HT-29 (cell line): ENCODE measurements around the gene ABL2. TPM values are rescaled to one million over a fixed set of nuclear protein-coding genes. Genes with fewer than 3 reads are reported as not detected.
A peak's percentile ranks its signal among the peaks of the same experiment; 100 is the strongest.
"Not testable (repeated sequence)": the region's sequence is repeated elsewhere in the genome, so short reads cannot be mapped to it uniquely, and the experiment has no call there.

Source experiments
- DNase-seq: peaks from one replicate; pipeline ENCODE4 v3.0.0-alpha.2; 2015; ENCODE audit warnings: low spot score
- total RNA-seq: library from RNA; depleted of rRNA; stranded (reverse); fragments of >200 nt; shearing (Covaris generic); gene quantifications from 2 replicates; pipeline ENCODE4 v1.2.3, GENCODE V29; 2014

Gene ABL2
- total RNA-seq, 1 experiment from 2014 or later, result 4.5 TPM

DNA sequence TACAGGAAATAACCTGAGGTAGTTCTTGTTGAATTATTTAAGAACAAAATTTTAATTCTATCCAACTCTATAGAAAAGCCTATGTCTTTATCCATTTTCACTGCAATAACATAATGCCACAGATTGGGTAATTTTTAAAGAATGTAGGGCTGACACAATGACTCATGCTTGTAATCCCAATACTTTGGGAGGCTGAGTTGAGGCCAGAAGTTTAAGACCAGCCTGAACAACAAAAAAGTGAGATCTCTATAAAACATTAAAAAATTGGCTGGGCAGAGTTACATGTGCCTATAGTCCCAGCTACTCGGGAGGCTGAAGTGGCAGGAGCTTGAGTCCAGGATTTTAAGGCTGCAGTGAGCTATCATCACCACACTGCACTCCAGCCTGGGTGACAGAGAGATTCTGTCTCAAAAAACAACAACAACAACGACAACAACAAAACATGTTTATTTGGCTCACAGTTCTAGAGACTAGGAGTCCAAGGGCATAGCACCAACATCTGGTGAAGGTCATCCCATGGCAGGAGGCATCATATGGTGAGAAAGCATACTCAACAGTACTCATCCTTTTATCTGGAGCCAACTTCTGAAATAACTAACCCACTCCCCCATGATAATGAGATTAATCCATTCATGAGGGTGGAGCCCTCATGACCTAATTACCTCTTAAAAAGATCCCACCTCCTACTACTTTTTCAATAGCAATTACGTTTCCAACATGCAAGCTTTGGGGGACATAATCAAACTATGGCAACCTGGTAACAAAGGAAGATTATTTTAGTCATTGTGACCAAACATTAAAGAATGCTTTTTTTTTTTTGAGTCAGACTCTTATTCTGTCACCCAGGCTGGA lies 59.6 kb downstream of the ABL2 start:
- no peak for DNase-seq

DNA sequence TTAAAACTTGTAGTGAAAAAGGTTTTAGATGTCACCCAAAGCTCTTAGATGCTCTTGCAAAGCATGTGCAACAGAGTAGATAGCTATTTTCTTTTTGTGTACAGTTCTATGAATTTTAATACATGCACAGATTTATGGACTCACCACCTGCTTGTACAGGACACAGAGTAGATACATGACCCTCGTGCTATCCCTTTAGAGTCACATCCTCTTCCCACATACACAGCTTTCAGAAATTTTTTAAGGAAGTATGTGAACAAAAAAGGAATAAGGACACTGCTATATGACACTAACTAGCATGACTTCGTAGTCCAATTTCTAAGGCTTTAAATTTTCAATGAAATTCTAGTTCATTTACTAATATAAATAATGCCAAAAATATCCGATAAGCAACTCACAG lies 60.9 kb downstream of the ABL2 start:
- no peak for DNase-seq

DNA sequence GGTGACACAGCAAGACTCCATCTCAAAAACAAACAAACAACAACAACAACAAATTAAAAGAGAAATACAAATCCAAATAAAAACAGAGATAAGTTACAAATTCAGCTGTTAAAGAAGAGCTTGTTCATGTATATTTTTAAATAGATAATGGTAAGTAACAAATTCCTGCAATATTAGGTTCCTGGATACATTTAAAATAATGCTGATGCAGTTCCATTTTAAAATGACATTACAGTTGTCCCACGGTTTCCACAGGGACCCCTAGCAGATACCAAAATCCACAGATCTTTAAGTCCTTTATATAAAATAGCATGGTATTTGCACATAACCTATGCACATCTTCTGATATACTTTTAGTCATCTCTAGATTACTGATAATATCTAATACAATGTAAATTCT lies 61.5 kb downstream of the ABL2 start:
- no peak for DNase-seq

DNA sequence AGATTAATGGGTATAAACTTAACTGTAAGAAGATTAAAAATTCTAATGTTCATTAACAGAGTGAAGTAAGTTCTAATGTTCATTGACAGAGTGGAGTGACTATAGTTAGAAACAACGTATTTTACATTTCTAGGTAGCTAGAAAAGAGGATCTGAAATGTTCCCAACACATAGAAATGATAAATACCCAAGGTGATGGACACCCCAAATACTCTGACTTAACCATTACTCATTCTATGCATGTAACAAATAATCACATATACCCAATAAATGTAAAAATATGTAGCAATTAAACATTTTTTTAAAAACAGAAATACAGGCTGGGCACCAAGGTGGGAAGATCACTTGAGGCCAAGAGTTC lies 62.1 kb downstream of the ABL2 start:
- no peak for DNase-seq

DNA sequence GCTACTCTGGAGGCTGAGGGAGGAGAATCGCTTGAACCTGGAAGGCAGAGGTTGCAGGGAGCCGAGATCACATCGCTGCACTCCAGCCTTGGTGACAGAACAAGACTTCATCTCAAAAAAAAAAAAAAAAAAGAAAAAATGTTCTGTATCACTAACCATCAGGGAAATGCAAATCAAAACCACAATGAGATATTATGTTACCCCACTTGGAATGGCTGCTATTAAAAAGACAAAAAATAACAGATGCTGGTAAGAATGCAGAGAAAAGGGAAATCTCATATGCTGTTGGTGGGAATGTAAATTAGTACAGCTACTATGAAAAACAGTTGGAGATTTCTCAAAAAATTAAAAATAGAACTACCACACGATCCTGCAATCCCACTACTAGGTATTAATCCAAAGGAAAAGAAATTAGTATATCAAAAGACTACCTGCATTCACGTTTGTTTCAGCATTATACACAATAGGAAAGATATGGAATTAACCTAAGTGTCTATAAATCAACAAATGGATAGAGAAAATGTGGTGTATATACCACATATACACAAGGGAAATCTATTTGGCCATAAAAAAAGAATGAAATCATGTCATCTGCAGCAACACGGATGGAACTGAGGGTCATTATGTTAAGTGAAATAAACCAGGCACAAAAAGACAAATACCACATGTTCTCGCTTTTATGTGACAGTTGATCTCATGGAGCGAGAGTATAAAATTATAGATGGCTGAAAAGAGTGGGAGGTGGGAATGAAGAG lies 62.6 kb downstream of the ABL2 start:
- no peak for DNase-seq

DNA sequence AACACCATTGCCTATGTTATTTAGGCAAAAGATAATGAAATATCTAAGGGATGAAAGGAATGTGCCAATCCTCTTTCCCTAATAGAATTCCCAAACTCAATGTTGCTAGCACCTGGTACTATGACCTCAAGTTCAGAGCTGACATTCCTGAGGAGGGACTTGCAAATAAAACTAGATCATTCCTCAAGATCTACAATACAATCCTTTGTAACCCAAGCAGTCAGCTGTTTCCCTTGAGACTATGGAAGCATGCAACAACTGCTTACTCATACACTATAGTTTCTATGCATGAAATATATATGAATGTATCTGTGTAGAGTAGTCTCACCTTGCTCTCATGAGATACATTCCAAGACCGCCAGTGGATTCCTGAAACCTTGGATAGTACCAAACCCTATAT lies 65.0 kb downstream of the ABL2 start:
- DNase-seq, result peak; percentile 22

DNA sequence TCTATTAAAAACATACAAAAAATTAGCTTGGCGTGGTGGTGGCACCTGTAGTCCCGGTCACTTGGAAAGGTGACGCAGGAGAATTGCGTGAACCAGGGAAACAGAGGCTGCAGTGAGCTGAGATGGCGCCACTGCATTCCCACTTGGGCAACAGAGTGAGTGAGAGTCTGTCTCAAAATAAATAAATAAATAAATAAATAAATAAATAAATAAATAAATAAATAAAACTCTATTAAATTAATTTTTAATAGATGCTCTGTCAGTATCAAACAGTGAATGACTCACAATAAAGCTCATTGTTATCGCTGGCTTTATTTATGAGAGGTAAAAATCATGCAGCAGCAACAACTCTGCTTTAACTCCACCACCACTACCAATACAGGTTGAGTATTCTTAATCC lies 72.8 kb downstream of the ABL2 start:
- DNase-seq, result no peak

DNA sequence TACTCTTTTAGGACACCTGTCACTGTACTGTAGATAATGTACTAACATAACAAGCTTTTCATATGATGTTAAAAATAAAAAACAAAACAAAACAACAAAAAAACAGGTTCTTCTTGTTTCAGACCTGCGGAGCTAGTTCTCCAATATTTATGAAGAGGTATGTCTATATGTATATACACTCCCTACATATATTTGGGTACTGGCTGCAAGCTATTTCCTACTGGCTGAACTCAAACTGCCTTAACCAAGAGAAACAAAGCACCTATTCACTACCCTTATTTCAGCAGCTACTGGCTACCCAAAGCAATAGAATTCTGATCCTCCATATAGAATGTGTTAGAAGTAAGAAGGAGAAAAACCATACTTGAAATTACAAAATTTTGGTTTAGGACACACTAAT lies 73.5 kb downstream of the ABL2 start:
- no peak for DNase-seq

DNA sequence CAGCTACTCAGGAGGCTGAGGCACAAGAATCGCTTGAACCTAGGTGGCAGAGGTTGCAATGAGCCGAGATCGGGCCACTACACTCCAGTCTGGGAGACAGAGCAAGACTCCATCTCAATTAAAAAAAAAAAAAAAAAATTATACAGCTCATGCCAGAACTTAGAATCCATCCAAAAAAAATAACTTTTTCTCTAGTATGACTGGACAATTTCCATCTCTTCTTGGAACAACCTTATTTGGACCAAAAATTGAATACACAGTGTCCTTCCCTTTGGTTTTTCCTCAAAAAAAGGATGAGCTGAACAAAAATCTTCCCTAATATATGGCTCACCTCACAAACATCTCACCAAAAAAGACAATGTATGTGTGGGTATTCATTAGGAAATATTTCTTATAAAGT lies 73.9 kb downstream of the ABL2 start:
- DNase-seq, result no peak

DNA sequence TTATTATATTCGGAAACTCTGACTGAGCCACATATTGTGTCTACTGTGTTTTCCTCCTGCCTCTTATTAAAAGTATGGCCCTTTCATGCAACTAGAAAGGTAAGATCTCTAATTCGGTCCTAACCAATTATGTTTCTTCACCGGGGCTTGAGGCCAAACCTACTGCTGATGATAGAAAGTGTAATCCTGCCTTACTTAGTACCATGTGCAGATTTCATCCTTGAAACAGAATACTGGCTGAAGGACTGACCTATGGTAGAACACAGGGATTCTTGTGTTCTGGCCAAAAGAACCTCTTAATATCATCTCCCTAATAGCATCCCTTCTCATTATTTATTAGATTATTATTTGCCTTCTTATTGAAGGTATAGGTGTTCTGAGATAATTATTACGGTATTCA lies 75.0 kb downstream of the ABL2 start:
- DNase-seq, result no peak

DNA sequence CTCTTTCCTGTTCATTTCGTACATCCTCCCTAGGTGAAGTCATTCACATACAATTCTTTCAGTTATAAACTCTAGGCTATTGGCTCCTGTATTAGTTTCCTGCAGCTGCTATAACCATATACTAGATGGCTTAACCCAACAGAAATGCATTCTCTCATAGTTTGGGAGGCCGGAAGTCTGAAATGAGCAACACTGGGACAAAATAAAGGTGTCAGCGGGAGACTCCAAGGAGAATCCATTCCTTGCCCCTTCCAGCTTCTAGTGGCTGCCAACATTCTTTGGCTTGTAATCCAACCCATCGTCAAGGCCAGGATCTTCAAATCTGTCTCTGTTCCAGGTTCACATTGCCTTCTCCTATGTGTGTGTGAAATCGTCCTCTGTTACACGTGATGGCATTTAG lies 76.3 kb downstream of the ABL2 start:
- DNase-seq, result no peak

DNA sequence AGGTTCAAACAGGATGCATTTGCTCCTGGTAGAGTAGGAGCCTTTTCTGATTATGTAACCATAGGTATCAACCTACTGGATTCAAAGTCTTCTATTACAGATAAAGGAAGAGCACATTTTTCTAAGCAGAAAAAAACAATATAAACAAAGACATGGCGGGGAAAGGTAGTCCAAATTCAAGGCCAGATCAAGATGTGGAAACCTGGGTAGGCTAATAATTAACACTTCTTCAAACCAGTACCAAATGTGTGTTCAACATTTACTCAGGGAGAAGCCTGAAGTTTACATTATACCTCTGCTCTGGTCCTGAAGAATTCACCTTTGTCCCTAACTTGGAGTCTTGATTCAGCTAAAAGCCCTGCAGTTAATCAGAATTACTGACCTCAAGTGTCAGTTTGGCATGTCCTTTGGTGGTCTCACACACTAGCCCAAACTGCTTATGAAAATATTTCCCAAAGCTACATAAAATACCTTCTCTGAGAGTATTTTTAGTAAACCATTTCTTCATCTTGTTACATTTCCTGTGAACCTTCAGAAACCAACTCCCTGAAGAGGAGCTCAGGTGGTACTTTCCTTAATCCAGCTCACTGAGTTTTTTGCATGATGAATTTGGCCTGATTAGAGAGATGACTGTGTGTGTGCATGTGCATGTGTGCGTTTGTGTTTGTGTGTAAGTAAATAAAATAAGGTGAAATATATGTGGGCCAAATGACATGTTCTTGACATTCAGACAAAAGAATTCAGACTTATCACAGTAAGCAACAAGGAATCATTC lies 77.4 kb downstream of the ABL2 start:
- DNase-seq, result peak; percentile 63

DNA sequence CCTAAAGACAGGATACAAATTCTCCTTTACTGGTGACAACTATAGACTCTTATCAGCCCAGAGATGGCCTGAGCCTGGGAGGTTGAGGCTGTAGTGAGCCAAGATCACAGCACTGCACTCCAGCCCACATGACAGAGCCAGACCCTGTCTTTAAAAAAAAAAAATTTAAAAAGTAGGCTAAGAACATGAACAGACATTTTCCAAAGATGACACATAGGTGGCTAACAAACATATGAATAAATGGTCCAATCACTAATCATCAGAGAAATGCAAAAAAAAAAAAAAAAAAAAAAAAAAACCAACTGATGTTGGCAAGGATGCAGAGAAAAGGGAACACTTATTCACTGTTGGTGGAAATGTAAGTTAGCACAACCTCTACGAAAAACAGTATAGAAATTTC lies 82.6 kb downstream of the ABL2 start:
- no peak for DNase-seq

DNA sequence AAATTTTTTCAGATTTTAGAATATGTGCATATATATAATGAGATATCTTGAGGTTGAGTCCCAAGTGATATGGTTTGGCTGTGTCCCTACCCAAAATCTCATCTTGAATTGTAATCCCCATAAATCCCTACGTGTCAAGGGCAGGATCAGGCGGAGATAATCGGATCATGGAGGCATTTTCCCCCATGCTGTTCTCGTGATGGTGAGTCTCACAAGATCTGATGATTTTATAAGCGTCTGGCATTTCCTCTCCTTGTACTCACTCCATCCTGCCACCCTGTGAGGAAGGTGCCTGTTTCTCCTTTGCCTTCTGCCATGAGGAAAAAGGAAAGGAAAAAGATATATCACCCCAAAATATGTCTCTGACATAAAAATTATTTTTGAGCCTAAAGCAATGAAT lies 83.0 kb downstream of the ABL2 start:
- no peak for DNase-seq

DNA sequence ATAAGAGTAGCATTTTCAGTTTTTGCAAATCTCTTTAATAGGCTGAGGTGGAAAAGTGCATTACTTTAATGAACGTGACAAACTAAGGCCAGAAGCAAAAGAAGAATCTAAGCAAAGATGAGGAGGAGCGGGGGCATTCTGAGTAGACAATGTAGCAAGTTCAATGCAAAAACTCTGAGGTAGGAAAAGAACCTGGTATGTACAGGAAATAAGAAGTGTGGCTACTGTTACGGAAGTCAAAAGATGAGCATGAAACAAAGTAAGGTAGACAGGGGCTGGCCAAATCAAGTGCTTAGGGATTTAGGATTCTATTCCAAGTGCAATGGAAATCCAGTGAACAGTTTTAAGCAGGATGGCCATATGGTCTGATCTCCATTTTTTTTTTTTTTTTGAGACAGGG lies 84.0 kb downstream of the ABL2 start:
- DNase-seq, result no peak

DNA sequence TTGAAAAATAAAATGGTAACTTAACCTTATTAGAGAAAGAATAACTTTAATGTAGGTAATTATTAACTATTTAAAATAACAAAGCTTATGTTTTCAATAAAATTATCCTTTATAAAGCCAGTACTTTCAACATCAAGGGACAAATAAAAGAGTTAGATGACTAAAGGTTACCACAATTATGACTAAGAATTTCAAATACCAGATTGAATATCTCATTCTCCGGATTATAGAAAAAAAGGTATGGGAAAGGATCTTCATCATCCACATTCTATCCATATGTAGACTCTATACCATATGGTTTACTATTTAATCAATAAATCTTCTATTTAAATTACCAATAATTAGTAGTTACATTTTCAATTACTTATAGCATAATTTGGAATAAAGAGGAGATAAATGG lies 84.9 kb downstream of the ABL2 start:
- no peak for DNase-seq

DNA sequence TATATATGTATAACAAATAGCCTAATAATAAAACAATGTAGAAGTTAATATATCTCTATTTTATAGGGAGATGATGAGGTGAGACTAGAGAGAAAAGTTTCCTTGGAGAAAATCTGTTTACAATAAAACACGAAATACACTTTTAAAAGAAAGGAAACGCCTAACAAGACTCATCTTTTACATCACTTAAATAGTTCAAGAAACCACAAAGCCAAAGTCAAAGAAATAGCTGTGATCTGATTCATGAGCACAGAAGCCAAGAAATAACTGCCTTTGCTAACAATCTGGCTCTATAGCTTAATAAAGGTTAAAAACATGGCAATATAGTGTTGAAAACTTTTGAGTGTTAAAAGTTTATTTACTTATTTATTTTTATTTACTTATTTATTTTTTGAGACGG lies 86.2 kb downstream of the ABL2 start:
- peak; percentile 29 for DNase-seq

DNA sequence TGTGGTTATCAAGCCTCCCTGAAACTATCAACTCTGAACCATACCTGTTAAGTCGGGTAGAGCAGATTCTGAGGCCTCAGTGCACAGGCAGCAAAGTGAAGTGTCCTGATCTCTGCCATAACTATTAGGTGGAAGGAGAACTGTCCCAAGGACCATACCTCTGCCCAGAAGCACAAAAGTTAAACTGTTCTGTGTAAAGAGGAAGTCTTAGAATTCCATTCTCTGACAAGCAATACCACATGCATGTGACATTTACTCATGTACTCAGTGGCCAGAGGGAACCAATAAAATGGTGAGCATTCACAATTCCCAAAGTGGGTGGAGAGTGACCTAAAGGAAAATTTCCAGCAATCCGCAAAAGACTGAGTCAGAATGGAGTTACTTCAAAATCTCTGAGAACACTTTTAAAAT lies 86.6 kb downstream of the ABL2 start:
- peak; percentile 64 for DNase-seq

DNA sequence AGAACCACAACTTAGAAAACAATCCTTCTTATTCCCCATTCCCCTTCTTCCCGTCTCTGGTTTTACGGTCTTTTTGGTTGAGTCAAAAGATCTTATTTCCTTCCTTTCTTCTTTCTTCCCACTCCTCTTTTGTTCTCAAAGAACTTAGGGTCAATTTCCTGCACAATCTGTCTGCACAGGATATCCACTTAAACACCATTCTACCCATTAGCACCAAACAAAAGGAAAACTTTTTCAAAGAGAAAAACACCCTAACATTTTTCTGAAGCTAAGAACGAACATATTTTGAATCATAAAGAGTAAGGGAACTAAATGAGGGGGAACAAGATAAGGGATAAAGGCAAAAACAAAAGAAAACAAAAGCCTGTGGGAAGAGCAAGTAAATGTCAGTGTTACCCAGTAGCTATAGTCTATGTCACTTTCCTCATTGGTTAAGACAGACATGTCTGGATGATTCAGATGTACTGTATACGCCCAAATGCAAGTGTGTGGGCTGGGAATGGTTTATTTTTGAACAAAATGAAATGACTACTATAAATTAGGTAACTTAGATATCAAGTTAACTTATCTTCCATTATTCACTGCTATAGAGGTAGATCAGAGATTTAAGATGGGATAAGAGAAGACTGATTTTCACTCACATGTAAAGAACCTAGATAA lies 87.8 kb downstream of the ABL2 start:
- no peak for DNase-seq

DNA sequence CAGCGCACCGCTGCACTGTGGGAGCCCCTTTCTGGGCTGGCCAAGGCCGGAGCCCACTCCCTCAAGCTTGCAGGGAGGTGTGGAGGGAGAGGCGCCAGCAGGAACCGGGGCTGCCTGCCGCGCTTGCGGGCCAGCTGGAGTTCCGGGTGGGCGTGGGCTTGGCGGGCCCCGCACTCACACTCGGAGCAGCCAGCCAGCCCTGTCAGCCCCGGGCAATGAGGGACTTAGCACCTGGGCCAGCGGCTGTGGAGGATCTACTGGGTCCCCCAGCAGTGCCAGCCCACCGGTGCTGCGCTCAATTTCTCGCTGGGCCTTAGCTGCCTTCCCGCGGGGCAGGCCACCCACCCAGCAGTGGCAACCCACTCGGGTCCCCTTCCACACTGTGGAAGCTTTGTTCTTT lies 90.7 kb downstream of the ABL2 start:
- not testable (repeated sequence) for DNase-seq

DNA sequence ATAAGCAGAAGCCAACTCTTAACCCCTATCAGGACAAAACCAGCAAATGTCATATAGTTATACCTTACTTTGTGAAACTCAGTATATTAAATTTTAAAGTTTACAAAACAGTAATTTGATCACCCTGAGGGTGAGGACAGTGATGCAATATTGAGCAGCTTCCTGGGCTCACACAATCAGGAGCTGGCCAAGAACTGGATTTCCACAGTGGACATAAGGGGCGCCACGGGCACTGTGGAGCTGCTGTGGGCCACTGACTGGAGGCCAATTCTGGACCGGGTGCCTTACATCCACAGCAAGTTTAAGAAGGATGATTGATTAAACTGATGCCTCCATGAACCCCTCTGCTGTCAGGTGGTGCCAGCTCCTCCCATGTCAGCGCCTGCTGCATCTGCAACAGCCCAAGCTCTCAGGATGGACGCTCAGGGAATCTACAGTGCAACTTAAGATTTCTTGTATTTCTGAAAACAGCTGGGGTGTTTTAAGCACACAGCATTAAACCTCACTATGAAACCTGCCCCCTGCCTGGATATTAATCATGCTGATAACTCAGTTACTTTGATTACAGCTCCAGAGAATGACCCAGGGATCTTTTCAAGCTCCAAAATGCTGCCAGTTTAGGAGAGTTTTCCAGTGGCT lies 91.7 kb downstream of the ABL2 start:
- no peak for DNase-seq
